ENCODE measurements around the gene ZNF205. TPM values are rescaled to one million over a fixed set of nuclear protein-coding genes. Genes with fewer than 3 reads are reported as not detected.

ZNF205 gene
- total and polyA plus RNA-seq, 2 donors (not counting 1 experiment from before 2014, with no cell fraction given): not detected

- TF ChIP-seq CTCF (IDR thresholded peaks at IDR 0.05): no peak
- TF ChIP-seq EZH2 (IDR thresholded peaks at IDR 0.05; ENCODE audit: borderline replicate concordance, insufficient read depth, low read depth, low read length, poor library complexity, severe bottlenecking): no peak
Measured at GRCh38 chr16:3161235-3162018, 49.0 kb downstream of the ZNF205 start.

More at GRCh38 chr16:3161235-3162018, 49.0 kb downstream of the ZNF205 start:
- DNase-seq: no peak
- ATAC-seq (ENCODE audit: low read depth): no peak
- H3K27ac Mint-ChIP-seq: no peak overlapping the region
- no peak overlapping the region for H3K9ac ChIP-seq (ENCODE audit: low read length)
- H3K27ac ChIP-seq (ENCODE audit: low read length in 2 of 2): no peak overlapping the region
- no peaks in the 10 kb centered on the region for H3K9me3 Mint-ChIP-seq (ENCODE audit: insufficient read depth)
- no peak overlapping the region for H3K4me3 ChIP-seq (ENCODE audit: control extremely low read depth in 1 of 5, extremely low read depth in 1 of 5, insufficient read depth in 1 of 5, low read depth in 2 of 5, low read length in 4 of 5)
- no peak overlapping the region for H3K4me2 ChIP-seq (replicated peaks; ENCODE audit: low read depth, low read length, poor library complexity, severe bottlenecking)
- no peaks in the 10 kb centered on the region for H4K20me1 ChIP-seq (ENCODE audit: control insufficient read depth, insufficient read depth, low read length, poor library complexity, severe bottlenecking)
- H3K9me3 ChIP-seq (ENCODE audit: control extremely low read depth in 1 of 3, control insufficient read depth in 2 of 3, insufficient read depth in 1 of 3, low read length in 2 of 3): peaks cover 0 to 15% (median 0%) of the 10 kb centered on the region in 3 donors
- H3K4me1 Mint-ChIP-seq: peaks cover 25% of the 10 kb centered on the region
- H3K27me3 Mint-ChIP-seq: peaks cover 4% of the 10 kb centered on the region
- intact Hi-C loops (cut with micrococcal nuclease): no loop called here
- no peaks in the 10 kb centered on the region for H3K36me3 ChIP-seq (replicated peaks in 1 of 2; ENCODE audit: control extremely low read depth in 1 of 2, control insufficient read depth in 1 of 2, extremely low read depth in 1 of 2, insufficient read depth in 2 of 2, low read length in 1 of 2)
- ChIA-PET CTCF (interaction anchor here (1.2 to 3.2 kb wide), 3 partner anchors 8 to 130 kb away, joined by 3 to 10 read pairs (median 5); no protein-coding TSS in a partner anchor), POLR2A (interaction anchor here (1.0 kb wide), 1 partner anchor 103 kb away, joined by 10 read pairs; no protein-coding TSS in a partner anchor)
- H3K79me2 ChIP-seq (ENCODE audit: control insufficient read depth, insufficient read depth, low read length): no peaks in the 10 kb centered on the region
- H3K27me3 ChIP-seq (replicated peaks in 1 of 4; ENCODE audit: control extremely low read depth in 1 of 4, control insufficient read depth in 3 of 4, insufficient read depth in 4 of 4, low read length in 3 of 4): peaks cover 0 to 14% (median 5%) of the 10 kb centered on the region in 4 experiments
- H3K4me3 Mint-ChIP-seq: peak overlapping the region; percentile 65
- 90% methylated on average over 34 of the region's 36 CpGs for WGBS (ENCODE audit: insufficient coverage)
- H3K4me1 ChIP-seq (ENCODE audit: control insufficient read depth in 2 of 2, insufficient read depth in 2 of 2, low read length in 2 of 2): peaks cover 21 to 33% of the 10 kb centered on the region in 2 donors
- no peak overlapping the region for H2AFZ ChIP-seq (ENCODE audit: insufficient read depth, low read depth, low read length, poor library complexity, severe bottlenecking)

Data from B cell (primary cell).